PFSK-1 (cell line): ENCODE data around the gene PIK3R3.

Experiments
- FOXP2 ChIP-seq: optimal IDR thresholded peaks from 2 replicates; pipeline ENCODE3; 2011; ENCODE audit warnings: borderline replicate concordance, control low read depth, inconsistent platforms; ENCODE audit not compliant: insufficient read depth; ENCODE audit errors: extremely low read length, extremely low read depth
- POLR2AphosphoS5 ChIP-seq: IDR thresholded peaks from 2 replicates; pipeline ENCODE4 v1.6.1; 2012; ENCODE audit warnings: low read depth, mild to moderate bottlenecking, control low read depth, low read length, moderate library complexity
- SIN3A ChIP-seq: IDR thresholded peaks from 2 replicates; pipeline ENCODE4 v1.6.1; 2012; ENCODE audit warnings: mild to moderate bottlenecking, low read length, moderate library complexity, borderline replicate concordance; ENCODE audit not compliant: insufficient read depth
- TAF1 ChIP-seq: IDR thresholded peaks from 2 replicates; pipeline ENCODE4 v1.6.1; 2012; ENCODE audit warnings: low read length, control low read depth, borderline replicate concordance; ENCODE audit not compliant: insufficient read depth
- TF ChIP-seq, protein P1 (sequence below), 2 experiments: IDR thresholded peaks; 2 replicates each; pipeline versions ENCODE4 v1.6.1 to v1.8.0; 2011 to 2012; ENCODE audit warnings: low read depth in 2 of 2, low read length in 2 of 2, control low read depth in 1 of 2, inconsistent platforms in 1 of 2, mild to moderate bottlenecking in 1 of 2, moderate library complexity in 1 of 2; ENCODE audit not compliant: insufficient read depth in 1 of 2

The PIK3R3 gene

DNA sequence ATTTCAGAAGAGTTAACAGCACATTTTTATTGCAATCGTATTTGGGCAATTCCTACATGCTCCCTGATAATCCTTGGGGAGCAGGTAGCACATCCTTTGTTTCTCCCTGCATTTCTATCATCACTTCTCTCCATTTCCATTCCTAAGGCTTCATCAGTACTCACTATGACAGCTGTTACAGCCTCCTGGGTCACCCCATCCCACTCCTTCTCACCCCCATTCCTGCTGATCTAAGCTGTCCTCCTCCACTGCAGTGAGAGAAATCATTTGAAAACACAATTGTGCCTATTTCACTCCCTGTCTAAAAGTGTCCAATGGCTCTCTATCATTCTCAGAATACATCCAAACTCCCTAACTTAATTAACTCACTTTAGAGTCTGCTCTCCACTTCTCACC is 25.5 kb upstream of the PIK3R3 start:
- TF ChIP-seq FOXP2 (no peak), TAF1 (no peak), SIN3A (no peak), POLR2AphosphoS5 (no peak)
- TF ChIP-seq, protein P1, sequence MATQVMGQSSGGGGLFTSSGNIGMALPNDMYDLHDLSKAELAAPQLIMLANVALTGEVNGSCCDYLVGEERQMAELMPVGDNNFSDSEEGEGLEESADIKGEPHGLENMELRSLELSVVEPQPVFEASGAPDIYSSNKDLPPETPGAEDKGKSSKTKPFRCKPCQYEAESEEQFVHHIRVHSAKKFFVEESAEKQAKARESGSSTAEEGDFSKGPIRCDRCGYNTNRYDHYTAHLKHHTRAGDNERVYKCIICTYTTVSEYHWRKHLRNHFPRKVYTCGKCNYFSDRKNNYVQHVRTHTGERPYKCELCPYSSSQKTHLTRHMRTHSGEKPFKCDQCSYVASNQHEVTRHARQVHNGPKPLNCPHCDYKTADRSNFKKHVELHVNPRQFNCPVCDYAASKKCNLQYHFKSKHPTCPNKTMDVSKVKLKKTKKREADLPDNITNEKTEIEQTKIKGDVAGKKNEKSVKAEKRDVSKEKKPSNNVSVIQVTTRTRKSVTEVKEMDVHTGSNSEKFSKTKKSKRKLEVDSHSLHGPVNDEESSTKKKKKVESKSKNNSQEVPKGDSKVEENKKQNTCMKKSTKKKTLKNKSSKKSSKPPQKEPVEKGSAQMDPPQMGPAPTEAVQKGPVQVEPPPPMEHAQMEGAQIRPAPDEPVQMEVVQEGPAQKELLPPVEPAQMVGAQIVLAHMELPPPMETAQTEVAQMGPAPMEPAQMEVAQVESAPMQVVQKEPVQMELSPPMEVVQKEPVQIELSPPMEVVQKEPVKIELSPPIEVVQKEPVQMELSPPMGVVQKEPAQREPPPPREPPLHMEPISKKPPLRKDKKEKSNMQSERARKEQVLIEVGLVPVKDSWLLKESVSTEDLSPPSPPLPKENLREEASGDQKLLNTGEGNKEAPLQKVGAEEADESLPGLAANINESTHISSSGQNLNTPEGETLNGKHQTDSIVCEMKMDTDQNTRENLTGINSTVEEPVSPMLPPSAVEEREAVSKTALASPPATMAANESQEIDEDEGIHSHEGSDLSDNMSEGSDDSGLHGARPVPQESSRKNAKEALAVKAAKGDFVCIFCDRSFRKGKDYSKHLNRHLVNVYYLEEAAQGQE (IDR thresholded peaks at IDR 0.05; ENCODE audit: insufficient read depth in 1 of 2, low read depth in 2 of 2, low read length in 2 of 2): no peak

DNA sequence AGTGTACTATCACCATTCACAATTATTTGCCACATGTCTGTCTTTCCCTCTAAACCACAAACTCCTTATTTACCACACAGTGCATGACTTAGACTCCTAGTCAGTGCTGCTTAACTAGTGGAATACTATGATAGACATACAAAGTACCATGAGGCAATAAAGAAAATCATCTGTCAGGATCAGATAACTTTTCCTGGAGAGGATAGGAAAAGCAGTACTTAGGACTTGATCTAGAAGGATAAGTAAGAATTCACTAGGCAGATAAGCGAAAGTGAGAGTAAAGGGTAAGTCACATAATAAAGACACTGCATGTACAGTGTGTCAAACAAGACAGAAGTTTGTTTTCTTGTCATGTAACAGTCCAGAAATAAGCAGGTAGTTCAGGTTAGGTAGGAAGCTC is 21.3 kb upstream of the PIK3R3 start:
- TF ChIP-seq SIN3A (no peak), POLR2AphosphoS5 (no peak), FOXP2 (no peak), TAF1 (no peak)
- TF ChIP-seq, protein P1 (IDR thresholded peaks at IDR 0.05; ENCODE audit: insufficient read depth in 1 of 2, low read depth in 2 of 2, low read length in 2 of 2): no peak

DNA sequence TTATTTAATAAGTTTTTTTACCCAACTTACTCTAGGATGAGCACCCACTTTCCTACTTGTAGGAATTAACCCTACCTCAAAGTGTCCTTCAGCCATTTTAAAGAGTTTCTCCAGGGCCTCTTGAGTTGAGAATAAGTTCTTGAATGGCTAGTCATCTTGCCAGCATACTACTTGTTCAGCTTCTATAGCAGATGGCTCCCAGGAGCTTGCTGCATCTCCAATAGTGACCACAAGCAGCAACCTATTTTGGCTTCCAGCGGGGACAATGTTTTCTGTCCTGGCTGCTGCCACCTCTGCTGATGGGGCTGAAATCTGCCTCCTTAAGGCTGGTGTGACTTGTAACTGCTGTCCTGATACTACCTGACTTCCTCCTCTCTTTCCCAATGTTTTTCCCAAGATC is 20.8 kb upstream of the PIK3R3 start:
- no peak for TF ChIP-seq TAF1
- TF ChIP-seq POLR2AphosphoS5: no peak
- no peak for TF ChIP-seq SIN3A
- no peak for TF ChIP-seq FOXP2
- TF ChIP-seq, protein P1 (IDR thresholded peaks at IDR 0.05; ENCODE audit: insufficient read depth in 1 of 2, low read depth in 2 of 2, low read length in 2 of 2): no peak

DNA sequence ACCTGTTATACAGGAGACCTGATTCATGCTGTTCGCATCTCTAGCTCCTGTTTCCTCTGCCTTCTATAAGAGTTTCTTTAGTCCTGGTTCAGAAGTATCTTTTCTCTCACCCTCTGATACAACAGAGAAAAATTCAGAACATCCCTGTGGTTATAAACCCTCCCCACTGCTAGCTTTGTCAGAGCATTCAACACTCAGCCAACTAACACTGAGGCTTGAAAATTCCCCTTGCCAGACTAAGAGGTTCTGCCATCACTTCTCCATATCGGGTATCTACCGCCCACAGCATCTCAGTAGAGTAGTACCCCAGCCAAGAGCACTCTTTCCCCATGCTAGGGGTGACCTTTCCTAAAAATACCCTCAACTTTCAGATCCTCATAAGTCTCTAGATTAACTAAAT is 19.6 kb upstream of the PIK3R3 start:
- TF ChIP-seq, protein P1 (IDR thresholded peaks at IDR 0.05; ENCODE audit: insufficient read depth in 1 of 2, low read depth in 2 of 2, low read length in 2 of 2): no peak
- no peak for TF ChIP-seq SIN3A
- TF ChIP-seq TAF1: no peak

DNA sequence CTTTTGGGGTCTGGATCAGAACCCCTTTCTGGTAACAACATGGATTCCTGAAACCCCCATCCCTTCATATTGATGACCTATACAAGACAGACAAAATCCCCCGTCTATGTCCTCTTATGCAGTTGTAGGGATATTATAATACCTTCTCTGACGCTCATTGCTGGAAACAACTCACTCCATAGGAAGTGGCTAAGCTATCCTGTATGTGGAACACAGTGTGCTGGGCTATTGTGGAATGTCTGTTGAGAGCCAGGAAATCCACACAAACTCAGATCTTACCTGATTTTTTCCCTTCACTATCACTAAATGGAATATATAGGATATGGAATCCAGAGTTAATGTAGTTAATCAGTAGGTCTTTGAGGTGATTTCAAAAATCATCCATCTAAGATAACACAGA is 17.7 kb upstream of the PIK3R3 start:
- TF ChIP-seq FOXP2 (no peak), POLR2AphosphoS5 (no peak), SIN3A (no peak), TAF1 (no peak)
- TF ChIP-seq, protein P1 (IDR thresholded peaks at IDR 0.05; ENCODE audit: insufficient read depth in 1 of 2, low read depth in 2 of 2, low read length in 2 of 2): no peak
